Activated T-cell treated with anti-CD3 and anti-CD28 coated beads, Interleukin-2, amount 50 U/mL, for 4 hours (primary cell): Measurements from ENCODE around the gene GOLGA8O. TPM values are rescaled to one million over a fixed set of nuclear protein-coding genes. Genes with fewer than 3 reads are reported as not detected.

ENCODE experiments used
- total RNA-seq, 3 donors: library from RNA; stranded (reverse); gene quantifications; one replicate each; pipeline ENCODE4 v1.2.1, GENCODE V29; 2021

The GOLGA8O gene
- total RNA-seq, 3 donors from 2014 or later: 0.16 TPM; not detected in 2

Other genes with a start within 250 kb of the GOLGA8O start
- gene GOLGA8K, start 52.3 kb downstream of the GOLGA8O start, total RNA-seq: under 1 TPM in 1 of 3 donors, not detected in 2; 0.11 TPM
- 1 to 10 TPM in 2 of 3 donors, under 1 TPM in 1; 0.71 to 1.5 (median 1.0) TPM for gene GOLGA8N, start 137.8 kb upstream of the GOLGA8O start, total RNA-seq
- 10 to 100 TPM; 22.5 to 32.2 (median 25.2) TPM for gene ARHGAP11A, start 159.9 kb upstream of the GOLGA8O start, total RNA-seq
- gene SCG5, start 186.1 kb upstream of the GOLGA8O start, total RNA-seq: under 1 TPM in 2 of 3 donors, not detected in 1; 0.30 to 0.42 TPM